OCI-LY7 (cell line): ENCODE data around the gene PANK4.

Source experiments
- EZH2phosphoT487 ChIP-seq: fragments of 200-600 bp; sonication (generic); IDR thresholded peaks from 2 replicates; pipeline ENCODE4 v1.6.1; 2018; ENCODE audit warnings: low read depth, borderline replicate concordance, mild to moderate bottlenecking, mixed run types, antibody characterized with exemption, low read length, moderate library complexity, mixed read lengths
- TF ChIP-seq, protein P1 (sequence below): fragments of 200-600 bp; sonication (generic); conservative IDR thresholded peaks from 2 replicates; pipeline ENCODE4 v1.5.1; 2014; ENCODE audit warnings: mild to moderate bottlenecking, antibody characterized with exemption, low read length, moderate library complexity, mixed read lengths

- TF ChIP-seq, protein P1, sequence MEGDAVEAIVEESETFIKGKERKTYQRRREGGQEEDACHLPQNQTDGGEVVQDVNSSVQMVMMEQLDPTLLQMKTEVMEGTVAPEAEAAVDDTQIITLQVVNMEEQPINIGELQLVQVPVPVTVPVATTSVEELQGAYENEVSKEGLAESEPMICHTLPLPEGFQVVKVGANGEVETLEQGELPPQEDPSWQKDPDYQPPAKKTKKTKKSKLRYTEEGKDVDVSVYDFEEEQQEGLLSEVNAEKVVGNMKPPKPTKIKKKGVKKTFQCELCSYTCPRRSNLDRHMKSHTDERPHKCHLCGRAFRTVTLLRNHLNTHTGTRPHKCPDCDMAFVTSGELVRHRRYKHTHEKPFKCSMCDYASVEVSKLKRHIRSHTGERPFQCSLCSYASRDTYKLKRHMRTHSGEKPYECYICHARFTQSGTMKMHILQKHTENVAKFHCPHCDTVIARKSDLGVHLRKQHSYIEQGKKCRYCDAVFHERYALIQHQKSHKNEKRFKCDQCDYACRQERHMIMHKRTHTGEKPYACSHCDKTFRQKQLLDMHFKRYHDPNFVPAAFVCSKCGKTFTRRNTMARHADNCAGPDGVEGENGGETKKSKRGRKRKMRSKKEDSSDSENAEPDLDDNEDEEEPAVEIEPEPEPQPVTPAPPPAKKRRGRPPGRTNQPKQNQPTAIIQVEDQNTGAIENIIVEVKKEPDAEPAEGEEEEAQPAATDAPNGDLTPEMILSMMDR: no peak
- TF ChIP-seq EZH2phosphoT487: no peak
Measured at GRCh38 chr1:2463396-2463795, 63.0 kb downstream of the PANK4 start.
